Rectal smooth muscle tissue (tissue), 1 donor: Measurements from ENCODE around the gene ARRB1.

Source experiments
- H3K27ac ChIP-seq: one replicate; pipeline ENCODE4 v1.7.0; 2013; ENCODE audit warnings: low read depth, low read length, inconsistent platforms
- H3K27me3 ChIP-seq: one replicate; pipeline ENCODE4 v1.7.0; 2013; ENCODE audit warnings: low read length; ENCODE audit not compliant: control insufficient read depth, insufficient read depth
- H3K36me3 ChIP-seq: one replicate; pipeline ENCODE4 v1.7.0; 2013; ENCODE audit warnings: low read length; ENCODE audit not compliant: control insufficient read depth, insufficient read depth
- H3K4me1 ChIP-seq: one replicate; pipeline ENCODE4 v1.7.0; 2013; ENCODE audit warnings: low read length; ENCODE audit not compliant: control insufficient read depth, insufficient read depth
- H3K4me3 ChIP-seq: one replicate; pipeline ENCODE4 v1.7.0; 2013; ENCODE audit warnings: low read length
- H3K9ac ChIP-seq: one replicate; pipeline ENCODE4 v1.7.0; 2013; ENCODE audit warnings: low read length

Gene ARRB1

DNA sequence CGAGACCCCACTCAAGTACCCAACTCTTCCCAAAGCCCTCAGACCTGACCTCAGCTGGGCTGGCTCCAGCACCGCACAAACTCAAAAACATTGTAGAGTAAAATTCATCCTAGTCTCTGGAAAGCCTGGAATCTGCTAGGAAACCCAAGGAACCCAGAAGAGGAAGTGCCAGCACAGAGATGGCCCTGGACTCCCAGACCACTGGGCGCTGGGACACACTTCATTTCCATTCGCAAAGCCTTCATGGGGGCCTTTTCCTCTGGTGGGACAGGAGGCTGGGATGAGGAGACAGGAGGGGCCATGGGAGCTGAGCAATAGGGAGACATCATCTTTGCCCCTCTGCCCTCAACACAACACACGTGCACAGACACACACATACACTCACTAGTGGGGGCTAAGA is 30.8 kb downstream of the ARRB1 start:
- Histone ChIP-seq H3K4me3 (no peak overlapping the region), H3K27me3 (no peaks in the 10 kb centered on the region), H3K27ac (no peak overlapping the region), H3K4me1 (peaks cover 1% of the 10 kb centered on the region), H3K9ac (no peak overlapping the region), H3K36me3 (no peaks in the 10 kb centered on the region)

DNA sequence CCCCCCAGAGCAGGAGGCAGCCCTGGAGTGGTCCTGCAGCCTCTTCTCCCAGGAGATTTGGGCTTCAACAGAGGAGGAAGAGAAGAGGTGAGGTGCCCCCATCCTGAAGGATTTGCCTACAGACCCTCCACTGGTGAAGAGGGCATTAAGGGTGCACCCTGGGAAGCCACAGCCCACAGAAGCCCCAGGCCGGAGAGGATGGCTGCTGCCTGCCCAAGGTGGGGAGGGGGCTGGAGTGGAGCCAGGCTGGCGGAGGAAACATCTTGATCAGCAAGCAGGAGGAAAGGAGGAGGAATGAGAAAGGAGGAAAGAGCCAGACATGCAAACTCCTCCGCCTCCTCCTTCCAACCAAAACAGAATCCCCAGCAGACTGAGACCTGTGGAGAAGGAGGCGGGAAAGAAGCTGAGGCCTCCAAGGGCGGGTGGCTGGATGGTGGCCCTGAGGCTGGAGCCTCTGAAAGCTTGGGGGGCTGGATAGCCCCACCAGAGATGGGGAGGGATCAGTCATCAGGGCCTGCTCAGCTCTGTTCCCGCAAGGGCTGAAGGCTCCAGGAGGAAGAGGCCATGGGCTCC is 31.3 kb downstream of the ARRB1 start:
- Histone ChIP-seq H3K36me3 (no peaks in the 10 kb centered on the region), H3K4me1 (no peaks in the 10 kb centered on the region), H3K4me3 (no peak overlapping the region), H3K9ac (no peak overlapping the region), H3K27ac (no peak overlapping the region), H3K27me3 (no peaks in the 10 kb centered on the region)

DNA sequence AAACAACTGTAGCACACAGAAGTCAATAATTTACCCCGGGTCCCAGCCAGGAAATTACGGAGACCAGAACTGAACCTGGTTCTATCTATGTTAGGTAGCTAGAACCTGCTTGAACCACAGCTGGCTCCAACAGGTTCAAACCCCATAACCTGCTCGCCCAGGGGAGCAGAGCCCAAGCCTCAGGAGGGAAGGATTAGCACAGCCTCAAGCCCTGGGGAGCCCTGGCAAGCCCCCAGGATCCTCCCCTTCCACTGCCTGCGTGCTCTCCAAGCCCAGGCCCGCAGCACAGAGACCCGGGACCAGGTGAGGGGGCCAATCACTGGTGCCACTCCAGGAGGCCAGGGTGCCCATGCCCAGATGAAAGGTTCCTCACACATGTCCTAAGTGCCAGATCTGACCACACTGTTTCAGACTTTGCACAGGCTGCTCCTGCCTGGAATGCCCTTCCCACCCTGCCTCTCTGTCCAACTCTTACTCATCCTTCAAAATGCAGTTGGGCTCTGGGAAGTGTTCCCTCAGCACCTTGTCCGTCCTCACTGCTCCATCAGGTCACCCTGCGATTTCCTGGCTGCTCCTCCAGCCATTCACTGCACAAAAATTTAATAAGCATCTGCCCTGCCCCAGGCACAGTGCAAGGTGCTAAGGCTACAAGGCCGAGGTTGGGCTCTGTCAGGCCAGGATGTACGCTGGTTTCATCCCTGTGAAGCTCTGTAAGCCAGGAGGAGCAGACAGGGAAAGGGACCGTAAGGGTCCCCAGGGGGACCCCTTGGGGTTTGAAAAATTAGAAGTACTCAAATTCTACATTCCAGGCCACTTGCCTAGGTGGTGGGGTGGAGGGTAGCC is 32.2 kb downstream of the ARRB1 start:
- Histone ChIP-seq H3K27me3 (no peaks in the 10 kb centered on the region), H3K4me3 (no peak overlapping the region), H3K9ac (no peak overlapping the region), H3K36me3 (no peaks in the 10 kb centered on the region), H3K27ac (no peak overlapping the region), H3K4me1 (peaks cover under 1% of the 10 kb centered on the region)

DNA sequence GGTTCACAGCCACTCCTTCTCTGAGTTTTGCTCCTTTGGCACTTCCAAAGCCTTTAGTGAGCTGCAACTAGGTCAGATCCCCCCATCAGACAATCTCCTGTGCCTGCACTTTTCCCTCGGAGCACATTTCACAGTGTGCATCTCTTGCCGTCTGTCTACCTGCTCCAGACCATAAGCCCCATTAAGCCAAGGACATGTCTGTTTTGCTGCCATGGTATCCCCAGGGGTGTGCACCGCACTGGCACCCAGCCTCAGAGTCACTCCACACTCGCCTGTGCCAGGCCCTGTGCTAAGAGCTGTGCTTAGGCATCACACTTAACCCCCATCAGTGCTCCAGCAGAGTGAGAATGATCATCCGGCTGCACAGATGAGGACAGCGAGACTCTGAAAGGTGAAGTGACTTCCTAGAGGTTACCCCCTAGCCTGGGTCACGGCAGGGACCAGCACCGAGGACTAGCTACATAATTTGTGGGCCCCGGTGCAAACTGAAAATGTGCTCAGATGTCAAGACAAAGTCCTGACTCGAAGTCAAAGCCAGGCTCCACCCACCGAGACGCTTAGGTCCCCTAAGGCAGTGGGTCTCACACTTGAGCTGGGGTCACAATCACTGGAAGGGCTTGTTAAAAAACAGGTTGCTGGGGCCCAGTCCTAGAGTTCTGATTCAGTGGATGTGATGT is 33.9 kb downstream of the ARRB1 start:
- H3K27me3 ChIP-seq: no peaks in the 10 kb centered on the region
- no peak overlapping the region for H3K4me3 ChIP-seq
- H3K27ac ChIP-seq: no peak overlapping the region
- no peak overlapping the region for H3K9ac ChIP-seq
- H3K36me3 ChIP-seq: no peaks in the 10 kb centered on the region
- H3K4me1 ChIP-seq: peaks cover 10% of the 10 kb centered on the region

DNA sequence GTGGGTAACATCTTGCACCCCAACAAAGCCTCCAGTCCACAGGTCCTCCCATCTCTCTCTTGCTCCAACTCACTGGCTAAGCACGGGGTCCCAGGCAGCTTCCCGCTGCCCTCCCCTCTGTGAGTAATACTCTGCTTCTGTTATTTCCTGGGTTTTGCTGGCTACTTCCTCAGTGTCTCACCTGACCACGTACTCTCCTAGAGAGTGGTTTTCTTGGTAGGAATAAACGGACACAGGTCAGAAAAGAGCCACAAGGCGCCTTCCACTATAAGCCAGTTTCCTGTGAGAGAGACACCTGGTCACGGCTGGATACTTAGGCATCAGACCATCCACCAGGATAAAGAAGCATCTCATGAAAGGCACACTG is 36.0 kb downstream of the ARRB1 start:
- no peak overlapping the region for H3K27ac ChIP-seq
- H3K9ac ChIP-seq: no peak overlapping the region
- H3K4me3 ChIP-seq: no peak overlapping the region
- no peaks in the 10 kb centered on the region for H3K27me3 ChIP-seq
- no peaks in the 10 kb centered on the region for H3K36me3 ChIP-seq
- peaks cover 21% of the 10 kb centered on the region for H3K4me1 ChIP-seq

DNA sequence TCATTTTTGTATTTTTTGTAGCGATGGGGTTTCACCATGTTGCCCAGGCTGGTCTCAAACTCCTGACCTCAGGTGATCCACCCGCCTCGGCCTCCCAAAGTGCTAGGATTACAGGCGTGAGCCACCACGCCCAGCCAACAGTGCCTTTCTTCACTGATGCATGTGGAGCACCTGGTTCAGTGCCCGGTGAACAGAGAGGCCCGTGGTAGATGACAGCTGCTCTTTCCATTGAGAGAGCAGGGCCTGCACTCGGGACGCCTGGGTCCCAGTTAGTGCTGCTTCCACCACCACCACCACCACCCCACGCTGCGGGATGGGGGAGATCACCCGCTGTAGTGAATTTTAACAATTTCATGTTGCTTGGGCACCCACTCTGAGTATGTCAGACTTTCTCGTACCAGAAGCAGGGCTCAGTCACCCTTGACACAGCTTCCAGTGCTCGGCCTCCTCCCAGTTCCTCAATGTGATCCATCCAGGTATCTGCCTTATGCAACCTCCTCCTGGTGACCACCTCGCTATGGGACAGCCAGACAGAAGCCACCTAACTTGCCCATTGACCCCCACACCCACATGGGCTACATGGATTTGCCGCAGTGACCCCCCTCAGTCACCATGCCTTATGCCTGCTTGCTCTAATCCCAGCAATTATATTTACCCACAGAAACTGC is 36.6 kb downstream of the ARRB1 start:
- Histone ChIP-seq H3K4me3 (no peak overlapping the region), H3K27me3 (no peaks in the 10 kb centered on the region), H3K9ac (no peak overlapping the region), H3K27ac (no peak overlapping the region), H3K36me3 (peaks cover 3% of the 10 kb centered on the region), H3K4me1 (peaks cover 21% of the 10 kb centered on the region)

DNA sequence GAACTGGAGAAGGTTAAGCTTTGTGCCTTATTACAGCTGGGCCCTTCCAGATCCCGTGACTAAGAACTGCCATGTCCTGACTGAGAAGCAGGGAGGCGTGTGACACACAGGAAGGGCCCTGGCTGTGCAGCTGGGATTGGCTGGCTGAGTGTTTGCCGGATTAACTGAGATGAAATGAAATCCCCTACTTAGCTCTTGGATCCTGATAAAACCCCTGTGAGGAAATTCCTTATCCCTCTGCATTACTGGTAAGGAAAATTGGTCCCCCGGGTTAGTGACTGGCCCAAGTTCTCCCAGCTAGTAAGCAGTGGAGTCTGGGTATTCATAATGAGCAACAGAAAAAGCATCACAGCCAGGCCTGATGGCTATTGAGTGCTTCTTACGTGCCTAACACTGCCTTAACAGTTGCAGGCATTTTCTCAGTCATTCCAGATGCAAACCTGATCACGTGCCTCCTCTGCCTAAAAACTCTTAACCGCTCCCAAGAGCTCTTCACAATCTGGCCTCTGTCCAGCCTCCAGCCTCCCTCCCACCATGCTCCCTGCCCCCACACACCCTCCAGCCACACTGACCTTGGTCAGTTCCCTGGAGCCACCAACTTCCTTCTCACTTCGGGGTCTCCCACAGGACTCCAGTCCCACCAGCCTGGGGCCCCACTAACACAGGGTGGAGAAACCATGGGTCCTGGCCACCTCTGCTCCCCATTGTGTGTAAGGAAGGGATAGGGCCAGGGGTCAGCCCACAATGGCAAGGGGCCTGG is 37.8 kb downstream of the ARRB1 start:
- Histone ChIP-seq H3K9ac (no peak overlapping the region), H3K27me3 (no peaks in the 10 kb centered on the region), H3K4me1 (peaks cover 21% of the 10 kb centered on the region), H3K27ac (peak overlapping the region; percentile 45), H3K36me3 (peaks cover 3% of the 10 kb centered on the region), H3K4me3 (no peak overlapping the region)

DNA sequence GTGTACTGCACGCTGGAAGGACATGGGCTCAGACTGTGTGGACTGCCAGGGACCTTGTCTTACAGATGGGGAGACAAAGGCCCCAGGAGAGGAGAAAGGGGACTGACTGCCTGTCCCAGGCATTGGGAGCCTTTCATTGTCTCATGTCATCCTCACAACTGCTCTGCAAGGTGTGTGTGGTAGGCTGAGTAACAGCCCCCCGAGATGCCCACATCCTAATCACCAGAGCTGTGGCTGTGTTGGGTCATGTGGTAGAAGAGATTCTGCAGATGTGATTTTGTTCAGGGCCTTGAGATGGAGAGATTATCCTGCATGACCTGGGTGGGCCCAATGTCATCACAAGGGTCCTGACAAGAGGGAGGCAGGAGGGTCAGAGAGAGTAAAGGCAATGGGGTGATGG is 39.1 kb downstream of the ARRB1 start:
- H3K4me1 ChIP-seq: peaks cover 21% of the 10 kb centered on the region
- peak overlapping the region; percentile 32 for H3K9ac ChIP-seq

DNA sequence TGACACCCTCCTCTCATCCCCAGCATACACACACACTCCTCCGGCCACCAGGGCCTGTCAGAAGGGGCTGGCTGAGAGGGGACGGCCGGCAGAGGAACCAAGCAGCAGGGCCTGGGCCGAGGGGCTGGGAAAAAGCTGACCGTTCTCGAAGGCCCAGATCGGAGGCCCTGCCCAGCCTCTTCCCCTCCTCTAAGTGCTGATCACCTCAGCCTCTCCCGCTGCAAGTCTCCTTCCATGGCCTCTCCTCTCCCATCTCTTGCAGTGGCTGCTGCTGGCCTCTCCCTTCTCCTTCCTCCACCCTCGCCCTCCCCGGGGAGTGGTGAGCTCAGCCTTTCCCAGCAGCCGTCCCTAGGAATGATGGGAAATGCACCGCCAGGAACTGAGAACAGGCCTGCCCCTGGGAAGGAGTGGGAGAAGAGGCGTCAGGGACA is 39.6 kb downstream of the ARRB1 start:
- Histone ChIP-seq H3K4me3 (peak overlapping the region; percentile 50), H3K4me1 (peaks cover 21% of the 10 kb centered on the region), H3K36me3 (peaks cover 3% of the 10 kb centered on the region), H3K27me3 (no peaks in the 10 kb centered on the region), H3K27ac (peak overlapping the region; percentile 72), H3K9ac (peak overlapping the region; percentile 32)

More for the DNA sequence above, 39.1 kb downstream of the ARRB1 start:
- Histone ChIP-seq H3K27me3 (no peaks in the 10 kb centered on the region), H3K27ac (peak overlapping the region; percentile 72), H3K4me3 (no peak overlapping the region), H3K36me3 (peaks cover 3% of the 10 kb centered on the region)

DNA sequence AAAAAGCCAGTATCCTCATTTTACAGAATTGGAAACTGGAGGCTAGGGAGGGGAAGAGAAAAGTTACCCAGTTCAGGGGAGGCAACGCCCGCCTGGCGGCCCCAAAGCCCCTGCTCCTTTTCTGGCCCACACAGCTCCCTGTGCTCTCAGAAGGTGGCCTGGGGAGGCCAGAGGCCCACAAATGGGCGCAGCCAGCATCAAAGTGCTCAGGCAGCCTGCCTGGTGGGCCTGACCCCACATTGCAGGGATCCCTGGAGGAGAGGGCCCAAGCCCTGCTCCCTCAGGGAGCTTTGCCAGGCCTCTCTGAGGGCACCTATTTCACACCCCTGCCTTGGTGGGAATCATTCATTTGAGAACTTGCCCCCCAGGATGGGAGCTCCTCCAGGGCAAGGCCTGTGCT is 42.5 kb downstream of the ARRB1 start:
- no peaks in the 10 kb centered on the region for H3K27me3 ChIP-seq
- no peak overlapping the region for H3K27ac ChIP-seq
- no peak overlapping the region for H3K4me3 ChIP-seq
- H3K36me3 ChIP-seq: peaks cover 3% of the 10 kb centered on the region
- H3K4me1 ChIP-seq: peaks cover 18% of the 10 kb centered on the region
- H3K9ac ChIP-seq: no peak overlapping the region

DNA sequence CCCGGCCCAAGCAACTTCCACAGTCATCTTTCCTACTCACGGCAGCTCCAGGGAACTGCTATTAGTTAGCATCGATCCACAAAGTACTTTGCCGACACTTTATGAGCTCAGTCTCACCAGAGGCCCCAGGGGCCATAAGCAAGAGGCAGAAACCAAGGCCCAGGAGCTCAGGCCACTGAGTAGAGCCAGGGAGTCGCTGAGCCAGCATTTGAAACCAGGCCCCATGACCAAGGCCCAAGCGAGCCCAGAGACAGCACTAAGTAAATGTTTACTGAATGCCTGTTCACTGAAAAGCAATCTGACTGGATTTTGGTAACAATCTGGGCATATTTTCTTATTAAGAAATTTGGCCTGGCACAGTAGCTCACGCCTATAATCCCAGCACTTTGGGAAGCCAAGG is 43.3 kb downstream of the ARRB1 start:
- peaks cover 3% of the 10 kb centered on the region for H3K36me3 ChIP-seq
- H3K27me3 ChIP-seq: no peaks in the 10 kb centered on the region
- H3K27ac ChIP-seq: no peak overlapping the region
- no peak overlapping the region for H3K4me3 ChIP-seq
- no peak overlapping the region for H3K9ac ChIP-seq
- peaks cover 11% of the 10 kb centered on the region for H3K4me1 ChIP-seq

DNA sequence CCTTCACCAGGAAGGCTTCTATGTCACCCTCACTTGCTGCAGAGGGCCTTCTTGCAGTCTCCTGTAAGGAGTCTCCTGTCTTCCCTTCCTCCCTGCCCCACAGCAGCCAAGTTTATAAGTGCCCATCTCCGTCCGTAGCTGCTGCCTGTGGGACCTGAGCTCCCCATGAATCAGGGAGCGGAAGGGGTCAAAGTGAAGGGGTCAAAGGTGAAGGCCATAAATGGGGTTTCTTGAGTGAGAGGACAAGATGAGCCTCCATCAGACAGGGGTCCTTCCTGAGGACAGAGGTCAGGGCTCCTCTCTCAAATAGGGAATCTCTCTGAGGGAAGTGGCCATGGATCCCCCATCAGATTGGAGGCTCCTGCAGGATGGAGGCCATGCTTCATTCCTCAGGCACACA is 44.4 kb downstream of the ARRB1 start:
- Histone ChIP-seq H3K27ac (no peak overlapping the region), H3K4me1 (peaks cover 7% of the 10 kb centered on the region), H3K27me3 (no peaks in the 10 kb centered on the region), H3K36me3 (peaks cover 3% of the 10 kb centered on the region), H3K9ac (no peak overlapping the region), H3K4me3 (no peak overlapping the region)
